GM12878 (cell line): ENCODE data around the gene PMM1. TPM values are rescaled to one million over a fixed set of nuclear protein-coding genes. Genes with fewer than 3 reads are reported as not detected.

Source experiments
- ATAC-seq: fragments of 200-7000 bp; cut with Tn5 transposase; 3 replicates; pipeline ENCODE4 v1.9.1; 2020; ENCODE audit warnings: mild to moderate bottlenecking, moderate library complexity
- BruUV-seq: library from RNA; stranded (reverse); fragments of 400-500 nt; replicated peaks from 2 replicates; lab custom pipeline; 2021; lab: Mats Ljungman, UMichigan
- CTCF ChIA-PET: fragments of 300-600 bp; sonication (Branson Sonifier 250); formaldehyde crosslinking; extraction: SDS; loops from one replicate; lab custom pipeline; 2021; ENCODE audit warnings: inconsistent platforms; lab: Yijun Ruan, JAX
- POLR2A ChIA-PET: fragments of 350-600 bp; formaldehyde crosslinking; extraction: SDS; loops from one replicate; lab custom pipeline; 2021; ENCODE audit warnings: inconsistent platforms; lab: Charles Lee
- RAD21 ChIA-PET: fragments of 300-600 bp; sonication (Branson Sonifier 250); formaldehyde crosslinking; loops from one replicate; lab custom pipeline; 2023; ENCODE audit warnings: antibody characterized with exemption; ENCODE audit not compliant: unreplicated experiment; lab: Charles Lee
- SMC1A ChIA-PET: fragments of 300-600 bp; sonication (Branson Sonifier 250); formaldehyde crosslinking; loops from one replicate; lab custom pipeline; 2023; ENCODE audit not compliant: unreplicated experiment, uncharacterized antibody; lab: Charles Lee
- DNase-seq: peaks from one replicate; pipeline ENCODE4 v3.0.0-alpha.2; 2011; ENCODE audit warnings: low read depth, low spot score
- FAIRE-seq: peaks from 3 replicates; lab custom pipeline; 2011; peaks lifted over from hg19 to GRCh38; lab: Jason Lieb, UNC
- H2AFZ ChIP-seq: 2 replicates; pipeline ENCODE4 v1.6.0; 2011; ENCODE audit warnings: low read depth, low read length, control low read depth; ENCODE audit not compliant: control insufficient read depth
- H3K27ac ChIP-seq: 2 replicates; pipeline ENCODE4 v1.5.1; 2011; ENCODE audit warnings: control low read depth; ENCODE audit not compliant: control insufficient read depth, insufficient read depth
- H3K27me3 ChIP-seq, 2 experiments: replicated peaks in 1 of 2; 2 replicates each; pipeline versions ENCODE4 v1.6.0 to v1.6.1; 2011; ENCODE audit warnings: low read length in 1 of 2; ENCODE audit not compliant: control insufficient read depth in 2 of 2, insufficient read depth in 2 of 2
- H3K36me3 ChIP-seq, 2 experiments: 2 replicates each; pipeline ENCODE4 v1.5.1; 2011; ENCODE audit warnings: low read length in 1 of 2; ENCODE audit not compliant: control insufficient read depth in 2 of 2, insufficient read depth in 2 of 2
- H3K4me1 ChIP-seq: 2 replicates; pipeline ENCODE4 v1.6.1; 2011; ENCODE audit warnings: mild to moderate bottlenecking, low read length, moderate library complexity, mixed read lengths; ENCODE audit not compliant: control insufficient read depth, insufficient read depth
- H3K4me2 ChIP-seq: 2 replicates; pipeline ENCODE4 v1.6.0; 2011; ENCODE audit warnings: control low read depth; ENCODE audit not compliant: control insufficient read depth, insufficient read depth
- H3K4me3 ChIP-seq: fragments of 200-600 bp; sonication (generic); 2 replicates; pipeline ENCODE4 v1.5.1; 2016
- H3K79me2 ChIP-seq: 2 replicates; pipeline ENCODE4 v1.6.0; 2011; ENCODE audit warnings: low read length; ENCODE audit not compliant: control insufficient read depth, insufficient read depth
- H3K9ac ChIP-seq: 2 replicates; pipeline ENCODE4 v1.8.0; 2011; ENCODE audit warnings: low read length, control low read depth, mixed read lengths; ENCODE audit not compliant: control insufficient read depth, insufficient read depth
- H3K9me3 ChIP-seq: replicated peaks from 3 replicates; pipeline ENCODE4 v1.5.1; 2011; ENCODE audit warnings: mild to moderate bottlenecking, low read length; ENCODE audit not compliant: control insufficient read depth, insufficient read depth
- H4K20me1 ChIP-seq: 2 replicates; pipeline ENCODE4 v1.6.0; 2011; ENCODE audit not compliant: control insufficient read depth, insufficient read depth
- BHLHE40 ChIP-seq, 2 experiments: fragments of 450-650 bp in 1 of 2; IDR thresholded peaks; 2 replicates each; pipeline ENCODE4 v1.6.1; 2011 to 2017; ENCODE audit warnings: low read depth in 2 of 2, borderline replicate concordance in 1 of 2, improper control_type of control experiment in 1 of 2, low read length in 1 of 2, mild to moderate bottlenecking in 1 of 2
- CBX5 ChIP-seq: sonication (generic); IDR thresholded peaks from 2 replicates; pipeline ENCODE4 v1.6.1; 2016; ENCODE audit warnings: low read depth, moderate library complexity, mild to moderate bottlenecking, inconsistent platforms
- FOS ChIP-seq: IDR thresholded peaks from 3 replicates; pipeline ENCODE4 v1.6.1; 2011; ENCODE audit warnings: borderline replicate concordance; ENCODE audit not compliant: insufficient read length; ENCODE audit errors: extremely low read depth
- HCFC1 ChIP-seq: fragments of 150-350 bp; IDR thresholded peaks from 2 replicates; pipeline ENCODE4 v1.6.1; 2014; ENCODE audit warnings: low read length
- IKZF1 ChIP-seq: fragments of 450-650 bp; conservative IDR thresholded peaks from 2 replicates; pipeline ENCODE4 v1.6.1; 2017; ENCODE audit warnings: antibody characterized with exemption, mild to moderate bottlenecking
- MYC ChIP-seq: IDR thresholded peaks from 2 replicates; pipeline ENCODE4 v1.6.1; 2011; ENCODE audit warnings: mild to moderate bottlenecking, low read length, moderate library complexity, inconsistent platforms; ENCODE audit not compliant: insufficient read depth, insufficient replicate concordance, insufficient read length, severe bottlenecking
- NFIC ChIP-seq: IDR thresholded peaks from 2 replicates; pipeline ENCODE4 v1.6.1; 2012; ENCODE audit warnings: low read depth, mild to moderate bottlenecking, inconsistent platforms, low read length, moderate library complexity
- NFYB ChIP-seq: IDR thresholded peaks from 2 replicates; pipeline ENCODE4 v1.6.1; 2011; ENCODE audit warnings: low read depth, mild to moderate bottlenecking, low read length, improper control_type of control experiment, moderate library complexity; ENCODE audit not compliant: insufficient read depth
- RAD21 ChIP-seq: IDR thresholded peaks from 2 replicates; pipeline ENCODE4 v1.6.1; 2011; ENCODE audit warnings: mild to moderate bottlenecking, low read depth, low read length, moderate library complexity; ENCODE audit not compliant: insufficient read depth
- RB1 ChIP-seq: fragments of 450-650 bp; formaldehyde crosslinking; IDR thresholded peaks from 2 replicates; pipeline ENCODE4 v1.6.1; 2017; ENCODE audit warnings: mild to moderate bottlenecking, borderline replicate concordance
- SMARCA5 ChIP-seq: fragments of 450-650 bp; IDR thresholded peaks from 2 replicates; pipeline ENCODE4 v1.6.1; 2017; ENCODE audit warnings: mild to moderate bottlenecking
- ZBTB4 ChIP-seq: fragments of 450-650 bp; formaldehyde crosslinking; IDR thresholded peaks from 2 replicates; pipeline ENCODE4 v1.4.0; 2022; ENCODE audit warnings: mild to moderate bottlenecking, moderate library complexity
- ZNF24 ChIP-seq: fragments of 450-650 bp; IDR thresholded peaks from 2 replicates; pipeline ENCODE4 v1.6.1; 2017; ENCODE audit warnings: antibody characterized with exemption, mild to moderate bottlenecking
- WGBS: methylation state at CpG from one replicate; pipeline ENCODE4 v1.1.6; 2016; ENCODE audit warnings: low lambda C conversion rate; ENCODE audit not compliant: insufficient replicate concordance, insufficient coverage; ENCODE audit errors: missing lambda C conversion rate; 5-methylcytosine and 5-hydroxymethylcytosine counted together
- in situ Hi-C: fragments of 300-500 bp; cut with MboI; formaldehyde crosslinking; loops from 9 replicates; pipeline ENCODE4 v1.14.3; 2018; ENCODE audit warnings: mixed read lengths
- intact Hi-C: fragments of 100-400 bp; cut with micrococcal nuclease; formaldehyde crosslinking; loops from one replicate; pipeline ENCODE4 v1.14.2; 2022; ENCODE audit not compliant: unreplicated experiment
- polyA plus RNA-seq, 11 experiments: library from polyadenylated mRNA; depleted of rRNA in 4 of 11; unstranded in 6 of 11; stranded (reverse) in 5 of 11; fragments of >200 nt; fragmentation: Nextera tagmentation in 4 of 11; fragmentation: Illumina TruSeq in 1 of 11; extraction: Ambion mirVana in 4 of 11; extraction: Trizol in 1 of 11; gene quantifications; 1 replicate in 1 of 11; 2 replicates in 10 of 11; pipeline versions ENCODE4 v1.2.1 to v1.2.3, GENCODE V29; 2011 to 2016; ENCODE audit warnings: inconsistent platforms in 2 of 11, missing spikeins in 2 of 11, low read depth in 1 of 11
- total RNA-seq, 4 experiments: library from RNA; depleted of rRNA in 3 of 4; stranded (reverse); fragments of >200 nt in 3 of 4; fragmentation: Illumina TruSeq in 1 of 4; extraction: Trizol in 1 of 4; gene quantifications; 2 replicates each; pipeline versions ENCODE4 v1.2.1 to v1.2.3, GENCODE V29; 2013 to 2021
- TF ChIP-seq, protein P1 (sequence below): fragments of 450-650 bp; IDR thresholded peaks from 2 replicates; pipeline ENCODE4 v1.6.1; 2017; ENCODE audit warnings: mild to moderate bottlenecking, low read depth, inconsistent platforms; ENCODE audit not compliant: poor library complexity, severe bottlenecking
- TF ChIP-seq, protein P2 (sequence below): IDR thresholded peaks from 2 replicates; pipeline ENCODE4 v1.6.1; 2012; ENCODE audit warnings: low read depth, low read length, improper control_type of control experiment

PMM1 gene
- total and polyA plus RNA-seq, 10 of the 15 experiments (the other 5 are each of a cell fraction or from before 2014, with no cell fraction given) = 8.2 to 32.2 (median 16.9) TPM

- ChIA-PET CTCF (interaction anchor here (0.8 to 1.2 kb wide), 2 partner anchors 27 to 181 kb away, joined by 3 read pairs; no protein-coding TSS in a partner anchor), RAD21 (no interaction called here), SMC1A (interaction anchor here (1.1 kb wide), 1 partner anchor 34 kb away, joined by 3 read pairs; no protein-coding TSS in a partner anchor), POLR2A (no interaction called here)
- WGBS = 85% methylated on average over 6 of the region's 6 CpGs
- Histone ChIP-seq H2AFZ (no peak overlapping the region), H3K4me1 (peaks cover 3% of the 10 kb centered on the region; the same call in 1 of the 2 replicates), H3K27ac (no peak overlapping the region), H3K4me3 (no peak overlapping the region), H3K79me2 (peaks cover 3% of the 10 kb centered on the region), H3K36me3 (no peaks in the 10 kb centered on the region), H3K9me3 (no peaks in the 10 kb centered on the region), H3K9ac (no peak overlapping the region), H3K27me3 (no peaks in the 10 kb centered on the region), H4K20me1 (no peaks in the 10 kb centered on the region), H3K4me2 (no peak overlapping the region)
- TF ChIP-seq ZNF24 (no peak), IKZF1 (no peak), RB1 (no peak), FOS (no peak), RAD21 (no peak), CBX5 (no peak), HCFC1 (no peak), NFYB (no peak), NFIC (no peak), MYC (no peak), BHLHE40 (IDR thresholded peaks at IDR 0.05; ENCODE audit: borderline replicate concordance in 1 of 2, low read depth in 2 of 2, low read length in 1 of 2) (no peak), ZBTB4 (CRISPR knock-in tag) (no peak), SMARCA5 (no peak)
- TF ChIP-seq, protein P1, sequence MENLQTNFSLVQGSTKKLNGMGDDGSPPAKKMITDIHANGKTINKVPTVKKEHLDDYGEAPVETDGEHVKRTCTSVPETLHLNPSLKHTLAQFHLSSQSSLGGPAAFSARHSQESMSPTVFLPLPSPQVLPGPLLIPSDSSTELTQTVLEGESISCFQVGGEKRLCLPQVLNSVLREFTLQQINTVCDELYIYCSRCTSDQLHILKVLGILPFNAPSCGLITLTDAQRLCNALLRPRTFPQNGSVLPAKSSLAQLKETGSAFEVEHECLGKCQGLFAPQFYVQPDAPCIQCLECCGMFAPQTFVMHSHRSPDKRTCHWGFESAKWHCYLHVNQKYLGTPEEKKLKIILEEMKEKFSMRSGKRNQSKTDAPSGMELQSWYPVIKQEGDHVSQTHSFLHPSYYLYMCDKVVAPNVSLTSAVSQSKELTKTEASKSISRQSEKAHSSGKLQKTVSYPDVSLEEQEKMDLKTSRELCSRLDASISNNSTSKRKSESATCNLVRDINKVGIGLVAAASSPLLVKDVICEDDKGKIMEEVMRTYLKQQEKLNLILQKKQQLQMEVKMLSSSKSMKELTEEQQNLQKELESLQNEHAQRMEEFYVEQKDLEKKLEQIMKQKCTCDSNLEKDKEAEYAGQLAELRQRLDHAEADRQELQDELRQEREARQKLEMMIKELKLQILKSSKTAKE = no peak
- TF ChIP-seq, protein P2, sequence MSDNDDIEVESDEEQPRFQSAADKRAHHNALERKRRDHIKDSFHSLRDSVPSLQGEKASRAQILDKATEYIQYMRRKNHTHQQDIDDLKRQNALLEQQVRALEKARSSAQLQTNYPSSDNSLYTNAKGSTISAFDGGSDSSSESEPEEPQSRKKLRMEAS = no peak
- DNase-seq (no peak), ATAC-seq (no peak), FAIRE-seq (no peak)
- no TSS peak for BruUV-seq
- in situ Hi-C loops (no loop called here), intact Hi-C loops (no loop called here)
Observed at GRCh38 chr22:41584881-41585280, 4.8 kb downstream of the PMM1 start.
